Stimulated activated CD8-positive, alpha-beta memory T cell treated with anti-CD3 and anti-CD28 coated beads, Interleukin-4, amount 100 ng/mL, for 4 hours (primary cell): ENCODE measurements around the gene SMARCAL1.
"Not testable (repeated sequence)": the region's sequence is repeated elsewhere in the genome, so short reads cannot be mapped to it uniquely, and the experiment has no call there.

ENCODE experiments used
- DNase-seq, 2 donors: peaks; one replicate each; pipeline ENCODE4 v3.0.0-alpha.2; 2020; ENCODE audit warnings: low read depth in 2 of 2, low spot score in 1 of 2

SMARCAL1 gene

GRCh38 chr2:216412022-216412999 is at the start of gene SMARCAL1:
SMARCAL1 (plus strand) TSS chr2:216412484; CDS start chr2:216414705, 2,221 bp downstream.
- DNase-seq, result peak; percentile 93 to 95

- DNase-seq, result no peak
These were observed 49.6 kb upstream of the SMARCAL1 start for GRCh38 chr2:216362730-216363129.

GRCh38 chr2:216363221-216363620 is 49.1 kb upstream of the SMARCAL1 start:
- DNase-seq, result no peak

GRCh38 chr2:216365518-216365917 is 46.8 kb upstream of the SMARCAL1 start:
- no peak for DNase-seq

GRCh38 chr2:216366777-216367471 is 45.4 kb upstream of the SMARCAL1 start:
- no peak for DNase-seq

GRCh38 chr2:216369821-216370220 is 42.5 kb upstream of the SMARCAL1 start:
- no peak for DNase-seq

- no peak for DNase-seq
These were observed 41.1 kb upstream of the SMARCAL1 start for GRCh38 chr2:216370961-216371712.

GRCh38 chr2:216371721-216372702 is 40.3 kb upstream of the SMARCAL1 start, which contains the start of gene MARCHF4:
MARCHF4 (minus strand) TSS chr2:216372483; CDS start chr2:216370260, 2,223 bp downstream.
- DNase-seq, result peak; percentile 19 to 31

- DNase-seq, result no peak
These were observed 39.5 kb upstream of the SMARCAL1 start for GRCh38 chr2:216372761-216373291.

GRCh38 chr2:216373896-216374295 is 38.4 kb upstream of the SMARCAL1 start:
- DNase-seq, result no peak

- DNase-seq, result no peak
These were observed 37.0 kb upstream of the SMARCAL1 start for GRCh38 chr2:216375286-216375685.

- DNase-seq, result no peak
These were observed 32.3 kb upstream of the SMARCAL1 start for GRCh38 chr2:216379977-216380376.

GRCh38 chr2:216384409-216384808 is 27.9 kb upstream of the SMARCAL1 start:
- not testable (repeated sequence) for DNase-seq

- DNase-seq, result no peak
These were observed 26.8 kb upstream of the SMARCAL1 start for GRCh38 chr2:216385478-216385877.

- no peak for DNase-seq
These were observed 25.0 kb upstream of the SMARCAL1 start for GRCh38 chr2:216387262-216387661.

GRCh38 chr2:216388046-216388884 is 24.0 kb upstream of the SMARCAL1 start:
- DNase-seq, result no peak

GRCh38 chr2:216389570-216389969 is 22.7 kb upstream of the SMARCAL1 start:
- DNase-seq, result no peak

- no peak for DNase-seq
These were observed 20.9 kb upstream of the SMARCAL1 start for GRCh38 chr2:216391401-216391800.

- DNase-seq, result no peak
These were observed 20.2 kb upstream of the SMARCAL1 start for GRCh38 chr2:216392018-216392562.
